NCI-H187 (cell line): ENCODE results near the gene KIF1A.

ENCODE experiments used
- DNase-seq, 2 experiments: peaks; one replicate each; lab custom pipeline; 2025; lab: John Stamatoyannopoulos, UW

KIF1A gene

DNA sequence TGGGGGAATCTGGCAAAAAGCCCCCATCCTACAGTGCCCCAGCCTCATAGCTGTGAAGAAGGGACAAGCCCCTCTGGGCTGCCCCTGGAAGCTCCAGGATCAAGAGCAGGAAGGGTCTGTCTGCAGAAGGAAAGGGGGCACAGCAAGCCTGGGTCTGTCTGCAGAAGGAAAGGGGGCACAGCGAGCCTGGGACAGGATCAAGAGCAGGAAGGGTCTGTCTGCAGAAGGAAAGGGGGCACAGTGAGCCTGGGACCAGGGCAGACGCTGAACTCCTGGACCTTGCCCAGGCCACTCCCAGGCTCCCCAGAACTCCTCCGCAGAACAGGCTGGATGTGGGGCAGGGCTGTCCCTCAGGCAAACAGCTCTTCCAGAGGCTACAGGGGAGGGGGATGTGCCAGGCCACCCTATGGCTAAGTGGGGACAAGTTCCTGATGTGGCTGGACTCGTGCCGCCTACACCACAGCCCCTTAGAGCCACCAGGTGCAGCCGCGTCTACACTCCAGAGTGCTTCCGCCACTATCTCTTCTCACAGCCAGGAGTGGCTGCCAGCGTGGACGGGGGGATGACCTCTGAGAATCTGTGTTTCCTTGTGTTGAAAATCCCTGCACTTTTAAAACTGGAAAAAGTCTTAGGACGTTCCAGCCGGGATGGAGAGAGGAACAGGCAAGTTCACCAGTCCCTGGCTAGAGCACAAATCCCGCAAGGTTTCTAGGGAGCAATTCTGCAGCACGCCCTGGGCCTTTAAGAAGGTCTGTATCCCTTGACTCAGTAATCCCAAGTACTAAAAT, 20.8 kb downstream of the KIF1A start:
- DNase-seq = no peak

DNA sequence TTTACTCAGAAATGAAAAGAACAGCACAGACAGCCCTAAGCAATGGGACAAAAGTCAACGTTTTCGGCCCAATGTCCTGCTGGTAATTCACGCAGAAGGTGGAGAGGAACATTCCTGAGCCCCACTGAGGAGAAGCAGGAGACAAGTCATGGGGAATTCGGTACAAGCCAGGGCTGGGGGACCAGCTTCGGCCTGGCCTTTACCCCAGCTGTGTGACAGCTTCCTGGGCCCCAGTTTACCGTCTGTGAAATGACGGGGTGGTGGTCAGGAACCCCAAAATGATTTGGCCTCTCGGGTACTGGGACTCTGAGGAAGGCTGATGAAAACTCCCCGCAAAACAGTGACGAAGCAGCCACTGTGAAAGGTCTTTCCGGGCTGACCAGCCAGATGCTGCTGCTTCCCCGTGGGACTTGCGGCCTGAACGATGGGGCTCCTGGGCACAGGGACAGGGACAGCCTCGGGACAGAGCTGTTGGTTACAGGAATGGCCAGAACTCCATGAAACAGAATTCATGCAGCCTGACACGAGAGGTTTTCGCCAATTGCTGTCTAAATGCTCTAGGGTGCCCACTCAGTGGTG, 21.6 kb downstream of the KIF1A start:
- no peak for DNase-seq

DNA sequence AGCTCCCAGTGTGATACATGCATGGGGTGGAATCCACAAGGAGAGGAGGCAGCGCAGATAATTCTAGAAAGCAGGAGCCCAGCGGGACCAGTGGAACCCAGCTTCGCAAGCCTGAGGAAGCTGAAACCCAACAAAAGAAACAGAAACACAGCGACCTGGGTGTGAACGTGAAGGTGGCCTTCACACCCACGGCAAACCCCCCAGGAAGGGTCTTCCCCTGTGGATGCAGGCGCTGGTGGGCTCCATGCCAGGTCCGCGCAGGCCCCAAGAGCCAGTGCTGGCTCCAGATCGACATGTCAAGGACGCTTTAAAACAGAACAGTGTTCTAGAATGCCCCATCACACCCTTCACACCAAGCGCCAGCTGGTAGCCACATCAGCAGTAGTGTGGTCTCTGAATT, 22.1 kb downstream of the KIF1A start:
- DNase-seq = no peak

DNA sequence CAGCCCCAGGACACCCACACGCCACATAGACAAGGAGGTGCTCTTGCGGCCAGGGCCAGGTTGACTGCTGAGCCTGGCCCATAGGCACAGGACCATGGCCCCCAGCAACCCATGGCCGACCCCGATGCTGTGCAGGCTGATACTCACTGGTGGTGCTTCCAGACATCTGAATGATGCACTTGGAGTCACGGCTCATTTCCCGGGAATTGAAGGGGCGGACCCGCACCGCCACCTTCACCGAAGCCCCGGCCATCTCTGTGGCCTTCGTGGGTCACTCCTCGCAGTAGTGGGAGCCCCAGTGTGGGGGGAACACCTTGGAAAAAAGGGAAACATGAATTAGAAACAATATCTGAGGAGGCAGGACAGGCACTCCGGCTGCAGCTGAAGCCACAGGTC, 22.5 kb downstream of the KIF1A start:
- no peak for DNase-seq

DNA sequence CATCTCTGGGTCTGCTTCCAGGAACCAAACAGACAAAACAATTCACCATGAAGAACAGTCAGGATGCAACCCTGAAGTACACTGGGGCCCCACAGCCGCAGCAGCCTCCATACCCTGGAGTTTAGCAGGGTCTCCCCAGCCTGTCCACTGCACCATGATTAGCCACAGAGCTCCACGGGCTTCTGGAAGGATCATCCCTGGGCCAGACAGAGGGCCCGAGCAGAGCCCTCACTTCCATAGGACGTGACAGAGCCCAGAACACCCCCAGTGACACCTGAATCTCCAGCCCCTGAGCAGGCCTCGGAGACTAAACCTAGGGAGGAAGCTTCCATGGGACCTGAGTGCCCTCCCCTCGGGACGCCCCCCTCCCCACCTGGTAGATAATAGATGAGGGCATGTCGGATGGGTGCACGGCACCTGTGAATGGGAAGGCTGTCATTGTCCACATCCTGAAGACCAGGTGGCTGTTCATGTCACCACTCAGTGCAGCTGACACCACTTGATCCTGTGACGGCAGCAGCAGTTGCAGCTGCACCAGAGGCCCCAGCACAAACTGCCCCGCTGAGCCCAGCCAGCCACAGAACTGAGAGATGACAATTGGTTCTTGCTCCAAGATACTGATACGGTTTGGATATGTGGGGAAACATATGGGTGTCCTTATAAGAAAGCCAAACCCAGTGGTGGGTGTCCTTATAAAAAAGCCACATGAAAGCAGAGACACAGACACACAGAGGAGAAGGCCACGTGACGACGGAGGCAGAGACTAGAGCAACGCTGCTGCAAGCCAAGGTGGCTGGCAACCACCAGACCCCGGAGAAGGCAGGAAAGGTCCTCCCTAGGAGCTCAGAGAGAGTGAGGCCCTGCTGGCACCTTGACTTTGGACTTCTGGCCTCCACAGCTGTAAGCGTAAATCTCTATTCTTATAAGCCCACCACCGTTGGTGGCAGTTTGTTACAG, 23.2 kb downstream of the KIF1A start:
- DNase-seq = no peak

DNA sequence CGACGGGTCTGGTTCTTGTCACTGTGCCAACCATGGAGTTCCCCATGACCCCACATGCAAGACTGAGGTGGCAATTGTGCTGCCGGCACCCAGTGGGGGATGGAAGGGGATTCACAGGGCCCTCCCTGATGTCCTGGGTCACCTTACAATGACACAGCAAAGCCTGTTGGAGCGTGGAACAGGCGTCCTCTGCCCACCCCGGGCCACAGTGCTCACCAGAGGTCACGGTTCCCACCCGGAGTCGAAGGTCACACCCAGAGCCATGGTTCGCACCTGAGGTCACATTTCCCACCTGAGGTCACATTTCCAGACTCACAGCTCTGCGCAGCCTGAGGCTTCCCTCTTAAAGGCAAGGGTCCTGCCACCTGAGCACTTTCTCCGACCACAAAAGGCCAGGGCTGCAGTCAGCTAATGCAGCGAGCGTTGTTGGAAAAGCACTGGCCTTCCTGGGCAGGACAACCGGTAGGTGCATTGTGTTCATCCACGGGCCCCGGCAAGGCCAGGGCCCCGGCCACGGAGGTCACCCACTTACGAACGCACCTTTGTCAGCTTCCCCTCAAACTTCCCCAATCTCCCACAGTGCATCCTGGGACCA, 24.0 kb downstream of the KIF1A start:
- DNase-seq = no peak

DNA sequence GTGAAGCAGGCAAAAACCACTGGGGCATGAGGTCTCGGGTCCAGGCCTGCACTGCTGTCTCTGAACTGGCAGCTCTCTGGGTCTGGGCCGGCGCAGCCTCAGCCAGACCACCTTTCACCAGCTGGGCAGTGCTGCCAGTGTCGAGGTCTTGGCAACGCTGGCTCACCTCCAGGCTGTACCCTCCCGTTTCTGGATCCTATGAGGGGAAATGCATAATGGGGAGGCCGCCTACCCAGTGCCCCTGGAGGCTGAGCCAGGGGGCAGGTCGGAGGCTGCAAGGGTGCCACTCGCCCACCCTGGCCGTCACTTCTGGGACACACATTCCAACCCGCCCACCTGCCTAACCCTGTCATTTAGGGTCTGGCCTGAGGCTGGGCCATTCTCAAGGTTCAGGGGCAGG, 24.6 kb downstream of the KIF1A start:
- no peak for DNase-seq

DNA sequence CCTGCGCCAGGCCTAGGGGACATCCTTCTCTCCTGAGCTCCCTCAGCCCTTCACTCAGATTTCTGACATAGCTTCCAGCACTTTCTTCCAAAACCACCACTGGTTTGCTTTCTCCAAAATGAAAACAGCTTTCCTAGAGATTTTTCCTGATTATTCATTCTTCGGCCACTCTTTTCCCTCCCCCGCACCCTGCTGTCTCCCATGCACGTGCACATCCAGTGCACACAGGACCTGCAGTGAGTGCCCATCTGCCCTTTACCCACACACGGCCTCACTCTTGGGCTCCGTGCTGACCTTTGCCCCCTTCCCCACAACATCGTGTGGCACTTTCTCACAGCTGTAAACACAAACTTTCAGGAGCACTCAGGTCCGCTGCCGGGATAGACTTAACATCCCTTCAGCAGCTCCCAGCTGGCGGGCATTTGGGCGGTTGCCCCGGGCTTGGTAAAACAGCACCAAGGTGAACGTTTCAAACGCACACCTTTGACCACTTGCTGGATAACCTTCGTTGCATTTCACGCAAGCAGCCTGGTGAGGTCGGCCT, 25.8 kb downstream of the KIF1A start:
- DNase-seq = no peak

DNA sequence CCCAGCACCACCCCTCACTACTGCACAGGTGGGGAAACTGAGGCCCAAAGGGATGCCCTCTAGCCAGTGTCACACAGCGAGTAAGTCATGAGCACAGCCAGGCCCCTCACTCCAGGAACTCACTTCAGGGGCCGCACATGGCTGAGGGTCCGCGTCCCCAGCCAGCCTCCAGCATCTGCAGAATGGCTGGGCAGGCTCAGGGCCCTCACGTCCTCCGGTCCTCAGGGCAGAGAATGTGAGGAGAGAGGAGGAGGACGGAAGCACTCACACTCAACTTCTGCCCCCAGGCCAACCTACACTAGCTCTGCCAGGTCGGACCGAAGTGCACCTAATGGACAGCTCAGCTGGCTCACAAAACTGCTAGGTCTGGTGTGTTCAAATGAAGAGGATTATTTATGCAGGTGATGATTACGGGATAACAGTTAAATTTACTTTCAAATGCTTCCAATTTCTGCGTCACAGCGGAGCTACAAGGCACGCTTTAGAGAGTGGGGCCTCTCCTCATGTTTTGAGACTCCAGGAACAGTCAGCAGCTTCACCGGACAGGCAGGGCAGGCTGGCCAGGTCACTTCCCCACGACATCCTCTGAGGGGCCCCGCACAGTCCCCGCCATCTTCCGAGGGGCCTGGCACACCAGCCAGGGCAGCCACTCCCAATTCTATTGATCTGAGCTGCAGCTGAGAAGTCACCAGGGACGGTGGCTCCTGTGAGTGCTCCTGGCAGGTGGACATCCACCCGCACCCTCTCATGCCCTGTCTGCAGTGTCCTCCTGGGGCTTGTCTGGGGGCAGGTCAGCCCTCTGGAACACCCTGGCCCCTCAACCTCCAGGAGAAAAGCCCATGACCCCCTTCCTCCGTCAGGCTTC, 26.5 kb downstream of the KIF1A start:
- no peak for DNase-seq

DNA sequence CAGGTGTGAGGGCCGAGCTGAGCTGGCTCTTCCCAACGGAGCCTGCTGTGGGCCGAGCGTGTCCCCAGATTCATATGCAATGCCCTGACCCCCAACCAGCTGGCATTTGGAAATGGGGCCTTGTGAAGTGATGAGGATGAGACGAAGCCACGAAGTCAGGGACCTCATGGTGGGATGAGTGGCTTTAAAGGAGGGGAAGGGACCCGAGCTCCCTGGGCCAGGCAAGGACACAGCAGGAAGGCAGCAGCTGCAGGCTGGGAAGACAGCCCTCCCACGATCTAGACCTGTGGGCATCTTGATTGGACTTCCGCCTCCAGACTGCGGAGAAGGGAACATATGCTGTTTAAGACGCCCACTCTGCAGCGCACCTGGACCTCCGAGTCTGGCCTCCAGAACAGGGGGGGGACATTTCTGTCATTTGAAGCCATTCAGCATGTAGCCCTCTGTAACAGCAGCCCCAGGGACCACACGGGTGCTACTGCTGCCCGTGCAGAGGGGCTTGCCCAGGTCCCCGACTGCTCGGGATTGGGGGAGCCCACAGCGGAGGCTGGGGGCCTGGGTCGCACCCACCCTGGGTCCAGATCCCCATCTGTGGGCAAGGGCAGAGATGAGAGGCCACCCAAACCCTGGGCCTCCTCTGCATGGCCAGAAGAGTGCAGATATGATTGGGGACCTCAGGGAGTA, 27.2 kb downstream of the KIF1A start:
- no peak for DNase-seq

DNA sequence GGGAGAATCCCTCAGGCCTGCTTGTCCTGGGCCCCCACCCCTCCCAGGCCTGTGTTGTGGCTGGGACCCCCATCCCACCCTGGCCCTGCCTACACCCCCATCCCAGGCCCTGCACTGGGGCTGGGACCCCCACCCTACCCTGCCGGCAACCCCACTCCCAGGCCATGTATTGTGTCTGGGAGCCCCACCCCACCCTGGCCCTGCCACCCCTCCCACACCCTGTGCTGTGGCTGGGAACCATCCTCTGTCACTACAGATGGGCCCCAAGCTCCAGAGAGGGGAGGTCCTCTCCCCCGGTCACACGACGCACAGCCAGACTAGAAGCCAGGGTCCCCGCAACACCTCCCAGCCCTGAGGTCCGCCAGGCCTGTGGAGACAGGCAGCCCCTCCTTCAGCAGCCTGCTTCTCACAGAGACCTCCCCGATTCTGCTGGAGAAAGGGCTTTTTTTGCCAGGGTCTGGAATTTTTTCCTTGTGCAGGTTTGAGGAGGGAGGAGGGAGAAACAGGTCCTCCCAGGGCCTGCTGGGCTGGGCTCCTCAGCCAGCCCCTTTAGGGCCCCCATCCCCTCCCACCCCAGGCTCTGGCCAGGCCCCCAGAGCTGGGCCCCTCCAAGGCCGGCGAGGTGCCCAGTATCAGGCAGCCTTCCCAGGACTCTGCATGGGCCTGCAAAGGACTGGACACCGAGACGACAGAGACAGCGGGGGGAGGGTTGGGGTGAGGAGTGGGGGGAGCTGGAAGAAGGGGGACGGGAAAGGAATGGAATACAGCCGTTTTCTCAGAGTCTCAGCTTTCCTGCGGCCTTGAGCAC, 28.0 kb downstream of the KIF1A start:
- no peak for DNase-seq

DNA sequence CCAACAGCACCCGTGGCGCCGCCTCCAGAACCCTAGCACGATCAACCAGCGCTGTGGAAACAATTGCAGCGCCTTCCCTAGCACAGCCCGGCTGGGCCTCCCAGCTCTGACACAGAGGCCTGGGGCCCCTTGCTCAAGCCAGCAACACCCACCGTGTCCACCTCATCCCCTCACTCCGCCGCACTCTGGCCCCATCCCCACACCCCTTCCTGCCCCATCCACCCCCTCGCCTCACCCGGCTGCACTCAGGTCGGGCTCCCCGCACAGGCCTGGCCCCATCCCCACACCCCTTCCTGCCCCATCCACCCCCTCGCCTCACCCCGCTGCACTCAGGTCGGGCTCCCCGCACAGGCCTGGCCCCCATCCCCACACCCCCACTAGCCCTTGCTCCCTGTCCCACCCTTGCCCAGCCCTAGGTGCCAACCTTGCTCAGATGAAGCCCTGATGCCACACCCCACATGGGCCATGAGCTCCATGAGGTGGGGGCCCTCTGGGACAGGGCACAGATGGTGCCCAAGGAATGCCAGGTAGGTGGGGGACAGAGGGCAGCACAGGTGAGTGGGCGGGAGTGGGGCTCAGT, 28.7 kb downstream of the KIF1A start:
- no peak for DNase-seq

DNA sequence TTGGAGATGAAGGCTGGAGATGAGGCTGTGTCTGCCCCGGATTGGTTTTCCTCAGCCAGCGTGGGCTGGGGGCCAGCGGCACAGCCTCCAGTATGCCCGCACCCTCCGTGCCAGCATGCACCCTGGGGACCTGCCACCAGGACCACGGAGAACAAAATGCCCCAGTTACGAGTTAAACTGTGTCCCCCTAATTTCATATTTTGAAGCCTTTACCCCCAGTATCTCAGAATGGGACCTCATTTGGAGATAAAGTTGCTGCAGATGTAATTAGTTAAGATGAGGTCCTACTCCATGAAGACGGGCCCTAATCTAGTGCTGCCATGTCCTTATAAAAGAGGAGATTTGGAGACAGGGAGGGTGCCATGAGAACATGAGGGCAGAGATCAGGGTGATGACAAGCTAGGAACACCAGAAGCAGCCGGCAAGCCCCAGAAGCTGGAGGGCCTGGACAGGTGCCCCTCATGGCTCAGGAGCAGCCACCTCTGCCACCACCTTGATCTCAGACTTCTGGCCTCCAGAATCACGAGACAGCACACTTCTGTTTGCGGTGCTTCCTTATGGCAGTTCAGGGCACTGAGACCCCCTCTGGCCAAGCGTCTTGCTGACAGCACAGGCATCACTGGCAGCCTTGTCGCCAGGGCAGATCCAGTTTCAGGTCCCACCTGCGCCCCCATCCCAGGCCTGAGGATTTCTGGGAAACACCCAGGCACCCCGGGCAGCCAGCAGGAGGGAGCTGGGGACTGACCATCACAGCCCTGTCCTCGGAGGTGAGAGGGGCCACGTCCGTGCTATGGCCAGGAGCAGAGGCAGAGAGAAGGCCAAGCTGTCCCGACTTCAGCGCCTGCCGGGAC, 29.4 kb downstream of the KIF1A start:
- no peak for DNase-seq

DNA sequence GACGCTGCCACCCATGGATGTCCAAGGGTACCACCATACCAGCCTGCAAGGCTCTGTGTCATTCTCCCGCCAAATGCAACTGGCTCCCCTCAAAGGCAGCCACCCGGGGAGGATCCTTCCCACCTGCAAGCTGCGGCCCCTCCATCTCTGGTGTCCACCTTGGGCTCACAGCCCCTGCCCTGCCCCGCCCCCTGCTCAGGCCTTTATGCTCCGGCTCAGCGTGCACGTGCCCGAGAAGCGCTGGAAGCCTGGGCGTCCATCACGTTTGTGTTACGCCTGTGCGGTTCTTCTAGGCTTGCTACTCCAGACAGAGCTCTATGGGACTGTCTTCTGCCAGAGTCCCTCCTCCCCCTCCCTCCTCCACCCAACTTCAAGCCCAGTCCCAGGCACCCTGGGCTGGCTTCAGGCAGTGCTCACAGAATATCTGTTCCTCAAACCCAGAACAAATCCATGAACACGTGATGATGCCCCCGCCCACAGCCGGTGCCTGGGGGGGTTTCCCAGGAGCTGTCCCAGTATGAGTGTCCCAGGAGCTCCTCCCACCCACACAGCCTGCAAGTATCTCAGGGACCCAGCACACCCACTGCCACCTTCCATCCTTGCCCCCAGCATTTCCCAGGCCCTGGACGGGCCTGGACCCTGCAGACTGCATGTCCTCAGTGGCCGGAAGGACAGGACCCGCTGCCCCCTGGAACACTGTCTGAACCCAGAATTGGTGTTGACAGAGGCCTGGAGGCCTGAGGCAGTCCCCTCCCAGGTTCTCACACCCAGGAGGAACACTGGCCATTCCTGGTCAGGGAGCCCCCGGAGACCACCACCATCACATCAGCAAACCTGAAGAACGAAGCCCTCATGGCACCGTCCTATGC, 30.3 kb downstream of the KIF1A start:
- no peak for DNase-seq

DNA sequence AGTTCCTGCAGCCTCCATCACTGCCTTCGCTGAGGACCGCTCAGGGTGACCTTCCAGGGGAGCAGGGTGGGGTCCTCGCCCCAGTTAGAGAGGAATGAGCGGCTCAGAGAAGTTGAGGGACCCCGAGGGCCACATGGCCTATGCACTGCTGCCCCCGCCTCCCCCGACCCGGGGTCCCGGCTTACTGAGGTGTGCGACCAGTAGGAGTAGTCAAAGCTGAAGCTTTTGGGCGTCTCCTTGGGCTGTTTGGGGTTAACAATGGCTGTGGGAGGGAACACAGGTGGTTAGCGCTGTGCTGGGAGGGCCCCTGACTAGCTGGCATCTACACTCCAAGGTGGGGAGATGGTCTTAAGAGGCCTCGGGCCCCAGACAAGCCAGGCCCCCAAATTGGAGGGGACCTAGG, 31.0 kb downstream of the KIF1A start:
- DNase-seq = no peak

DNA sequence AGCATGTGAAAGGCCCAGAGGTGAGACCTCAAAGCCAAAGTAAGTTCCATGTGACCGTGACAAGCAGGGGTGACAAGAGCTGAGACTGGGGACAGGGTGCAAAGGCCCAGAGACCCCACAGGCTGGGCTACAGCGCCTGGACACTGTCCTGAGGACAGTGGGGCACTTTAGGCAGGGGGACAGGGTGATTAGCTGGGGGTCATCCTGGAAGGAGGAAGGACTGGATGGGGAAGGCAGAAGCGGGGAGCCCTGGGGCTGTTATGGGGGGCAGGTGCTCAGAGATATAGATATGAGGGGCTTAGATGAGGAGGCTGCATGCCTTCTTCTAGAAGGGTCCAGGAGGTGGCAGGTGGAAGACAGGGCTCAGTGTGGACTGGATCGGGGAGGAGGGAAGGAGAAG, 31.5 kb downstream of the KIF1A start:
- no peak for DNase-seq
